GM04504 (cell line): Measurements from ENCODE around the gene CEP170B.
"Not testable (repeated sequence)": the region's sequence is repeated elsewhere in the genome, so short reads cannot be mapped to it uniquely, and the experiment has no call there.

Experiments
- DNase-seq: peaks from one replicate; pipeline ENCODE4 v3.0.0-alpha.2; 2012; ENCODE audit warnings: low read depth

Gene CEP170B

GRCh38 chr14:104879983-104880565 lies 15.0 kb downstream of the CEP170B start:
- DNase-seq, result no peak

GRCh38 chr14:104880584-104881210 lies 15.6 kb downstream of the CEP170B start:
- no peak for DNase-seq

- no peak for DNase-seq
Observed at GRCh38 chr14:104881369-104881979, 16.4 kb downstream of the CEP170B start.

GRCh38 chr14:104882325-104882973 lies 17.4 kb downstream of the CEP170B start:
- DNase-seq, result no peak

GRCh38 chr14:104882991-104883660 lies 18.1 kb downstream of the CEP170B start:
- DNase-seq, result no peak

GRCh38 chr14:104883681-104884361 lies 18.8 kb downstream of the CEP170B start:
- no peak for DNase-seq

GRCh38 chr14:104884381-104884780 lies 19.3 kb downstream of the CEP170B start:
- not testable (repeated sequence) for DNase-seq

GRCh38 chr14:104885031-104885972 lies 20.2 kb downstream of the CEP170B start:
- no peak for DNase-seq

- no peak for DNase-seq
Observed at GRCh38 chr14:104885973-104886689, 21.1 kb downstream of the CEP170B start.

GRCh38 chr14:104886690-104887622 lies 21.9 kb downstream of the CEP170B start:
- no peak for DNase-seq

- no peak for DNase-seq
Observed at GRCh38 chr14:104887623-104888488, 22.8 kb downstream of the CEP170B start.

GRCh38 chr14:104888489-104889374 lies 23.7 kb downstream of the CEP170B start:
- no peak for DNase-seq

- no peak for DNase-seq
Observed at GRCh38 chr14:104889375-104889757, 24.3 kb downstream of the CEP170B start.

GRCh38 chr14:104890292-104890691 lies 25.2 kb downstream of the CEP170B start:
- not testable (repeated sequence) for DNase-seq

- no peak for DNase-seq
Observed at GRCh38 chr14:104891121-104891551, 26.1 kb downstream of the CEP170B start.

- no peak for DNase-seq
Observed at GRCh38 chr14:104891664-104892530, 26.8 kb downstream of the CEP170B start.
